GM12878 (cell line): ENCODE data around the gene AK5. TPM values are rescaled to one million over a fixed set of nuclear protein-coding genes. Genes with fewer than 3 reads are reported as not detected.

Experiments used
- ATAC-seq: fragments of 200-7000 bp; cut with Tn5 transposase; 3 replicates; pipeline ENCODE4 v1.9.1; 2020; ENCODE audit warnings: mild to moderate bottlenecking, moderate library complexity
- BruUV-seq: library from RNA; stranded (reverse); fragments of 400-500 nt; replicated peaks from 2 replicates; lab custom pipeline; 2021; lab: Mats Ljungman, UMichigan
- CTCF ChIA-PET: fragments of 300-600 bp; sonication (Branson Sonifier 250); formaldehyde crosslinking; extraction: SDS; loops from one replicate; lab custom pipeline; 2021; ENCODE audit warnings: inconsistent platforms; lab: Yijun Ruan, JAX
- POLR2A ChIA-PET: fragments of 350-600 bp; formaldehyde crosslinking; extraction: SDS; loops from one replicate; lab custom pipeline; 2021; ENCODE audit warnings: inconsistent platforms; lab: Charles Lee
- RAD21 ChIA-PET: fragments of 300-600 bp; sonication (Branson Sonifier 250); formaldehyde crosslinking; loops from one replicate; lab custom pipeline; 2023; ENCODE audit warnings: antibody characterized with exemption; ENCODE audit not compliant: unreplicated experiment; lab: Charles Lee
- SMC1A ChIA-PET: fragments of 300-600 bp; sonication (Branson Sonifier 250); formaldehyde crosslinking; loops from one replicate; lab custom pipeline; 2023; ENCODE audit not compliant: unreplicated experiment, uncharacterized antibody; lab: Charles Lee
- DNase-seq: peaks from one replicate; pipeline ENCODE4 v3.0.0-alpha.2; 2011; ENCODE audit warnings: low read depth, low spot score
- FAIRE-seq: peaks from 3 replicates; lab custom pipeline; 2011; peaks lifted over from hg19 to GRCh38; lab: Jason Lieb, UNC
- H2AFZ ChIP-seq: 2 replicates; pipeline ENCODE4 v1.6.0; 2011; ENCODE audit warnings: low read depth, low read length, control low read depth; ENCODE audit not compliant: control insufficient read depth
- H3K27ac ChIP-seq: 2 replicates; pipeline ENCODE4 v1.5.1; 2011; ENCODE audit warnings: control low read depth; ENCODE audit not compliant: control insufficient read depth, insufficient read depth
- H3K27me3 ChIP-seq, 2 experiments: replicated peaks in 1 of 2; 2 replicates each; pipeline versions ENCODE4 v1.6.0 to v1.6.1; 2011; ENCODE audit warnings: low read length in 1 of 2; ENCODE audit not compliant: control insufficient read depth in 2 of 2, insufficient read depth in 2 of 2
- H3K36me3 ChIP-seq, 2 experiments: 2 replicates each; pipeline ENCODE4 v1.5.1; 2011; ENCODE audit warnings: low read length in 1 of 2; ENCODE audit not compliant: control insufficient read depth in 2 of 2, insufficient read depth in 2 of 2
- H3K4me1 ChIP-seq: 2 replicates; pipeline ENCODE4 v1.6.1; 2011; ENCODE audit warnings: mild to moderate bottlenecking, low read length, moderate library complexity, mixed read lengths; ENCODE audit not compliant: control insufficient read depth, insufficient read depth
- H3K4me2 ChIP-seq: 2 replicates; pipeline ENCODE4 v1.6.0; 2011; ENCODE audit warnings: control low read depth; ENCODE audit not compliant: control insufficient read depth, insufficient read depth
- H3K4me3 ChIP-seq: fragments of 200-600 bp; sonication (generic); 2 replicates; pipeline ENCODE4 v1.5.1; 2016
- H3K79me2 ChIP-seq: 2 replicates; pipeline ENCODE4 v1.6.0; 2011; ENCODE audit warnings: low read length; ENCODE audit not compliant: control insufficient read depth, insufficient read depth
- H3K9ac ChIP-seq: 2 replicates; pipeline ENCODE4 v1.8.0; 2011; ENCODE audit warnings: low read length, control low read depth, mixed read lengths; ENCODE audit not compliant: control insufficient read depth, insufficient read depth
- H3K9me3 ChIP-seq: replicated peaks from 3 replicates; pipeline ENCODE4 v1.5.1; 2011; ENCODE audit warnings: mild to moderate bottlenecking, low read length; ENCODE audit not compliant: control insufficient read depth, insufficient read depth
- H4K20me1 ChIP-seq: 2 replicates; pipeline ENCODE4 v1.6.0; 2011; ENCODE audit not compliant: control insufficient read depth, insufficient read depth
- BCL11A ChIP-seq: IDR thresholded peaks from 2 replicates; pipeline ENCODE4 v1.6.1; 2011; ENCODE audit warnings: low read depth, low read length
- BMI1 ChIP-seq: fragments of 450-650 bp; IDR thresholded peaks from 2 replicates; pipeline ENCODE4 v1.6.1; 2016; ENCODE audit warnings: mild to moderate bottlenecking, moderate library complexity, borderline replicate concordance
- EGR1 ChIP-seq, 2 experiments: IDR thresholded peaks; 1 replicate in 1 of 2; 2 replicates in 1 of 2; pipeline ENCODE4 v1.6.1; 2011 to 2012; ENCODE audit warnings: low read depth in 2 of 2, low read length in 2 of 2, borderline replicate concordance in 1 of 2, mild to moderate bottlenecking in 1 of 2, moderate library complexity in 1 of 2
- MEF2A ChIP-seq: IDR thresholded peaks from 2 replicates; pipeline ENCODE4 v1.6.1; 2011; ENCODE audit warnings: low read depth, mild to moderate bottlenecking, low read length, moderate library complexity; ENCODE audit not compliant: insufficient read depth
- MEF2B ChIP-seq: fragments of 450-650 bp; IDR thresholded peaks from 2 replicates; pipeline ENCODE4 v1.6.1; 2018; ENCODE audit warnings: mild to moderate bottlenecking, moderate library complexity; ENCODE audit not compliant: partially characterized antibody, poor library complexity, severe bottlenecking
- NR2C2 ChIP-seq: IDR thresholded peaks from 2 replicates; pipeline ENCODE4 v1.6.1; 2011; ENCODE audit warnings: borderline replicate concordance, low read depth; ENCODE audit not compliant: control insufficient read depth, insufficient read length
- PAX8 ChIP-seq: fragments of 450-650 bp; IDR thresholded peaks from 2 replicates; pipeline ENCODE4 v1.6.1; 2017; ENCODE audit warnings: mild to moderate bottlenecking, moderate library complexity
- SUPT20H ChIP-seq: IDR thresholded peaks from 2 replicates; pipeline ENCODE4 v1.6.1; 2011; ENCODE audit warnings: low read depth, mild to moderate bottlenecking, low read length, moderate library complexity, borderline replicate concordance; ENCODE audit not compliant: control insufficient read depth
- TARDBP ChIP-seq: IDR thresholded peaks from 2 replicates; pipeline ENCODE4 v1.6.1; 2016; ENCODE audit warnings: borderline replicate concordance
- ZNF207 ChIP-seq: fragments of 450-650 bp; IDR thresholded peaks from 2 replicates; pipeline ENCODE4 v1.6.1; 2014; ENCODE audit warnings: antibody characterized with exemption, mild to moderate bottlenecking, borderline replicate concordance
- ZNF384 ChIP-seq: IDR thresholded peaks from 2 replicates; pipeline ENCODE4 v1.6.1; 2012; ENCODE audit warnings: low read depth, mild to moderate bottlenecking, low read length, improper control_type of control experiment, borderline replicate concordance
- ZSCAN29 ChIP-seq: fragments of 450-650 bp; IDR thresholded peaks from 2 replicates; pipeline ENCODE4 v1.6.1; 2017; ENCODE audit warnings: mild to moderate bottlenecking, moderate library complexity
- WGBS: methylation state at CpG from one replicate; pipeline ENCODE4 v1.1.6; 2016; ENCODE audit warnings: low lambda C conversion rate; ENCODE audit not compliant: insufficient replicate concordance, insufficient coverage; ENCODE audit errors: missing lambda C conversion rate; 5-methylcytosine and 5-hydroxymethylcytosine counted together
- in situ Hi-C: fragments of 300-500 bp; cut with MboI; formaldehyde crosslinking; loops from 9 replicates; pipeline ENCODE4 v1.14.3; 2018; ENCODE audit warnings: mixed read lengths
- intact Hi-C: fragments of 100-400 bp; cut with micrococcal nuclease; formaldehyde crosslinking; loops from one replicate; pipeline ENCODE4 v1.14.2; 2022; ENCODE audit not compliant: unreplicated experiment
- polyA plus RNA-seq, 11 experiments: library from polyadenylated mRNA; depleted of rRNA in 4 of 11; unstranded in 6 of 11; stranded (reverse) in 5 of 11; fragments of >200 nt; fragmentation: Nextera tagmentation in 4 of 11; fragmentation: Illumina TruSeq in 1 of 11; extraction: Ambion mirVana in 4 of 11; extraction: Trizol in 1 of 11; gene quantifications; 1 replicate in 1 of 11; 2 replicates in 10 of 11; pipeline versions ENCODE4 v1.2.1 to v1.2.3, GENCODE V29; 2011 to 2016; ENCODE audit warnings: inconsistent platforms in 2 of 11, missing spikeins in 2 of 11, low read depth in 1 of 11
- total RNA-seq, 4 experiments: library from RNA; depleted of rRNA in 3 of 4; stranded (reverse); fragments of >200 nt in 3 of 4; fragmentation: Illumina TruSeq in 1 of 4; extraction: Trizol in 1 of 4; gene quantifications; 2 replicates each; pipeline versions ENCODE4 v1.2.1 to v1.2.3, GENCODE V29; 2013 to 2021
- TF ChIP-seq, protein P1 (sequence below): fragments of 450-650 bp; formaldehyde crosslinking; IDR thresholded peaks from 2 replicates; pipeline ENCODE4 v1.5.0; 2022; ENCODE audit warnings: mild to moderate bottlenecking, missing genetic modification characterization
- TF ChIP-seq, protein P2 (sequence below): fragments of 450-650 bp; IDR thresholded peaks from 2 replicates; pipeline ENCODE4 v1.6.1; 2017; ENCODE audit warnings: mild to moderate bottlenecking, moderate library complexity

AK5 gene
- total and polyA plus RNA-seq, 10 of the 15 experiments (the other 5 are each of a cell fraction or from before 2014, with no cell fraction given): 0.08 to 0.33 TPM; not detected in 8

DNA sequence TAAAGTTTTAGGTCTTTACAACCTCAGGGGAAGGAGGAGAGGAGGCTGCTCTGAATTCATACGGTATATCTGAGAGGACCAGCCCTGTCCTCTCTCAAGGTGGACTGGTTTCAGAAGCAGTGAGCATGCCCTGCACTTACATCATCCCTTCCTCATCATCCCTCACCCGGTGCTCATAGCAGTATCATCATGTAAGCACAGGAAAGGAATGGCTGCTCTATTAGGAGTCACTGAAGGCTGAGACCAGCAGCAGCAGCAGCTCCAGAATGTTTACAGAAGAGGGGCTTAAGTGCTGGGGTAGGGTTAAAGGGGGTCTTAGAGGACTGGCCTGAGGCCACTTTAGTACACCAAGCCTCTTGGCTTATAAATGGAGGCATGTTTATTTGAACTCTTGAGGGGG, 185.9 kb downstream of the AK5 start:
- no peaks in the 10 kb centered on the region for H4K20me1 ChIP-seq
- intact Hi-C loops: no loop called here
- ATAC-seq (no peak), DNase-seq (no peak), FAIRE-seq (no peak)
- ChIA-PET SMC1A (no interaction called here), POLR2A (no interaction called here), RAD21 (no interaction called here), CTCF (interaction anchor here (0.6 kb wide), 1 partner anchor 66 kb away, joined by 3 read pairs; no protein-coding TSS in a partner anchor)
- H3K27me3 ChIP-seq: peaks cover 0 to 4% of the 10 kb centered on the region in 2 experiments; a peak in 1 of 4 replicates
- H3K79me2 ChIP-seq: no peaks in the 10 kb centered on the region
- no peaks in the 10 kb centered on the region for H3K4me1 ChIP-seq
- H3K9ac ChIP-seq: no peak overlapping the region
- no peak overlapping the region for H3K27ac ChIP-seq
- no peak for TF ChIP-seq MEF2A
- no peak for TF ChIP-seq ZNF384
- TF ChIP-seq ZNF207: no peak
- no peak for TF ChIP-seq SUPT20H
- TF ChIP-seq, protein P1, sequence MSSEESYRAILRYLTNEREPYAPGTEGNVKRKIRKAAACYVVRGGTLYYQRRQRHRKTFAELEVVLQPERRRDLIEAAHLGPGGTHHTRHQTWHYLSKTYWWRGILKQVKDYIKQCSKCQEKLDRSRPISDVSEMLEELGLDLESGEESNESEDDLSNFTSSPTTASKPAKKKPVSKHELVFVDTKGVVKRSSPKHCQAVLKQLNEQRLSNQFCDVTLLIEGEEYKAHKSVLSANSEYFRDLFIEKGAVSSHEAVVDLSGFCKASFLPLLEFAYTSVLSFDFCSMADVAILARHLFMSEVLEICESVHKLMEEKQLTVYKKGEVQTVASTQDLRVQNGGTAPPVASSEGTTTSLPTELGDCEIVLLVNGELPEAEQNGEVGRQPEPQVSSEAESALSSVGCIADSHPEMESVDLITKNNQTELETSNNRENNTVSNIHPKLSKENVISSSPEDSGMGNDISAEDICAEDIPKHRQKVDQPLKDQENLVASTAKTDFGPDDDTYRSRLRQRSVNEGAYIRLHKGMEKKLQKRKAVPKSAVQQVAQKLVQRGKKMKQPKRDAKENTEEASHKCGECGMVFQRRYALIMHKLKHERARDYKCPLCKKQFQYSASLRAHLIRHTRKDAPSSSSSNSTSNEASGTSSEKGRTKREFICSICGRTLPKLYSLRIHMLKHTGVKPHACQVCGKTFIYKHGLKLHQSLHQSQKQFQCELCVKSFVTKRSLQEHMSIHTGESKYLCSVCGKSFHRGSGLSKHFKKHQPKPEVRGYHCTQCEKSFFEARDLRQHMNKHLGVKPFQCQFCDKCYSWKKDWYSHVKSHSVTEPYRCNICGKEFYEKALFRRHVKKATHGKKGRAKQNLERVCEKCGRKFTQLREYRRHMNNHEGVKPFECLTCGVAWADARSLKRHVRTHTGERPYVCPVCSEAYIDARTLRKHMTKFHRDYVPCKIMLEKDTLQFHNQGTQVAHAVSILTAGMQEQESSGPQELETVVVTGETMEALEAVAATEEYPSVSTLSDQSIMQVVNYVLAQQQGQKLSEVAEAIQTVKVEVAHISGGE: no peak
- TF ChIP-seq BCL11A: no peak
- no peak for TF ChIP-seq PAX8
- no peak for TF ChIP-seq MEF2B
- TF ChIP-seq NR2C2: no peak
- no peak for TF ChIP-seq ZSCAN29
- no peak for TF ChIP-seq BMI1
- TF ChIP-seq TARDBP: no peak
- TF ChIP-seq, protein P2, sequence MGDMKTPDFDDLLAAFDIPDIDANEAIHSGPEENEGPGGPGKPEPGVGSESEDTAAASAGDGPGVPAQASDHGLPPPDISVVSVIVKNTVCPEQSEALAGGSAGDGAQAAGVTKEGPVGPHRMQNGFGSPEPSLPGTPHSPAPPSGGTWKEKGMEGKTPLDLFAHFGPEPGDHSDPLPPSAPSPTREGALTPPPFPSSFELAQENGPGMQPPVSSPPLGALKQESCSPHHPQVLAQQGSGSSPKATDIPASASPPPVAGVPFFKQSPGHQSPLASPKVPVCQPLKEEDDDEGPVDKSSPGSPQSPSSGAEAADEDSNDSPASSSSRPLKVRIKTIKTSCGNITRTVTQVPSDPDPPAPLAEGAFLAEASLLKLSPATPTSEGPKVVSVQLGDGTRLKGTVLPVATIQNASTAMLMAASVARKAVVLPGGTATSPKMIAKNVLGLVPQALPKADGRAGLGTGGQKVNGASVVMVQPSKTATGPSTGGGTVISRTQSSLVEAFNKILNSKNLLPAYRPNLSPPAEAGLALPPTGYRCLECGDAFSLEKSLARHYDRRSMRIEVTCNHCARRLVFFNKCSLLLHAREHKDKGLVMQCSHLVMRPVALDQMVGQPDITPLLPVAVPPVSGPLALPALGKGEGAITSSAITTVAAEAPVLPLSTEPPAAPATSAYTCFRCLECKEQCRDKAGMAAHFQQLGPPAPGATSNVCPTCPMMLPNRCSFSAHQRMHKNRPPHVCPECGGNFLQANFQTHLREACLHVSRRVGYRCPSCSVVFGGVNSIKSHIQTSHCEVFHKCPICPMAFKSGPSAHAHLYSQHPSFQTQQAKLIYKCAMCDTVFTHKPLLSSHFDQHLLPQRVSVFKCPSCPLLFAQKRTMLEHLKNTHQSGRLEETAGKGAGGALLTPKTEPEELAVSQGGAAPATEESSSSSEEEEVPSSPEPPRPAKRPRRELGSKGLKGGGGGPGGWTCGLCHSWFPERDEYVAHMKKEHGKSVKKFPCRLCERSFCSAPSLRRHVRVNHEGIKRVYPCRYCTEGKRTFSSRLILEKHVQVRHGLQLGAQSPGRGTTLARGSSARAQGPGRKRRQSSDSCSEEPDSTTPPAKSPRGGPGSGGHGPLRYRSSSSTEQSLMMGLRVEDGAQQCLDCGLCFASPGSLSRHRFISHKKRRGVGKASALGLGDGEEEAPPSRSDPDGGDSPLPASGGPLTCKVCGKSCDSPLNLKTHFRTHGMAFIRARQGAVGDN: no peak
- no peak for TF ChIP-seq EGR1 (IDR thresholded peaks at IDR 0.05; ENCODE audit: borderline replicate concordance in 1 of 2, low read depth in 2 of 2, low read length in 2 of 2)
- H3K36me3 ChIP-seq: no peaks in the 10 kb centered on the region
- H2AFZ ChIP-seq: no peak overlapping the region
- H3K4me3 ChIP-seq: no peak overlapping the region
- no peak overlapping the region for H3K4me2 ChIP-seq
- BruUV-seq: no TSS peak
- H3K9me3 ChIP-seq: no peaks in the 10 kb centered on the region
- in situ Hi-C loops: no loop called here
- WGBS: 48% methylated on average over 2 of the region's 2 CpGs
